Osteoblast (primary cell): ENCODE measurements around the gene PSD4. TPM values are rescaled to one million over a fixed set of nuclear protein-coding genes. Genes with fewer than 3 reads are reported as not detected.

Experiments used
- DNase-seq: peaks from one replicate; pipeline ENCODE4 v3.0.0; 2011; ENCODE audit warnings: low spot score, mixed read lengths; ENCODE audit not compliant: insufficient read length; ENCODE audit errors: missing footprints
- H2AFZ ChIP-seq: 2 replicates; pipeline ENCODE4 v1.6.0; 2011; ENCODE audit warnings: mild to moderate bottlenecking, low read length
- H3K27ac ChIP-seq: 2 replicates; pipeline ENCODE4 v1.5.1; 2011; ENCODE audit warnings: mild to moderate bottlenecking, low read depth, low read length, moderate library complexity
- H3K27me3 ChIP-seq: 2 replicates; pipeline ENCODE4 v1.6.0; 2012; ENCODE audit warnings: mild to moderate bottlenecking, control low read depth, inconsistent platforms, low read length, moderate library complexity; ENCODE audit not compliant: insufficient read depth
- H3K36me3 ChIP-seq: 2 replicates; pipeline ENCODE4 v1.5.1; 2011; ENCODE audit warnings: mild to moderate bottlenecking, low read length, control low read depth, moderate library complexity; ENCODE audit not compliant: insufficient read depth
- H3K4me1 ChIP-seq: 2 replicates; pipeline ENCODE4 v1.5.1; 2011; ENCODE audit warnings: mild to moderate bottlenecking, low read length, control low read depth, moderate library complexity; ENCODE audit not compliant: insufficient read depth
- H3K4me2 ChIP-seq: 2 replicates; pipeline ENCODE4 v1.6.0; 2011; ENCODE audit warnings: mild to moderate bottlenecking, low read length; ENCODE audit not compliant: insufficient read depth
- H3K4me3 ChIP-seq: fragments of 200-600 bp; sonication (generic); 3 replicates; pipeline ENCODE4 v1.5.1; 2012; ENCODE audit warnings: mild to moderate bottlenecking, low read length, inconsistent platforms; ENCODE audit not compliant: insufficient read depth
- H3K79me2 ChIP-seq: 2 replicates; pipeline ENCODE4 v1.6.0; 2012; ENCODE audit warnings: mild to moderate bottlenecking, low read length, control low read depth, inconsistent platforms; ENCODE audit not compliant: insufficient read depth
- H3K9me3 ChIP-seq: 2 replicates; pipeline ENCODE4 v1.5.1; 2011; ENCODE audit warnings: low read depth, low read length, control low read depth
- H4K20me1 ChIP-seq: 2 replicates; pipeline ENCODE4 v1.6.0; 2012; ENCODE audit warnings: mild to moderate bottlenecking, low read length, control low read depth; ENCODE audit not compliant: insufficient read depth
- CTCF ChIP-seq: IDR thresholded peaks from 2 replicates; pipeline ENCODE4 v1.5.1; 2011; ENCODE audit warnings: mild to moderate bottlenecking, low read depth, low read length, moderate library complexity; ENCODE audit errors: extremely low read depth
- total RNA-seq: library from RNA; depleted of rRNA; stranded (reverse); fragments of >200 nt; gene quantifications from 2 replicates; pipeline ENCODE4 v1.2.3, GENCODE V29; 2012

Gene PSD4
- total RNA-seq, 1 donor: 1.8 TPM

- H3K4me1 ChIP-seq: no peaks in the 10 kb centered on the region
- H2AFZ ChIP-seq: no peak overlapping the region
- no peaks in the 10 kb centered on the region for H3K79me2 ChIP-seq
- no peaks in the 10 kb centered on the region for H4K20me1 ChIP-seq
- no peak overlapping the region for H3K4me2 ChIP-seq
- no peaks in the 10 kb centered on the region for H3K9me3 ChIP-seq
- peaks cover 2% of the 10 kb centered on the region for H3K27me3 ChIP-seq
- no peak overlapping the region for H3K4me3 ChIP-seq
- H3K27ac ChIP-seq: no peak overlapping the region
- H3K36me3 ChIP-seq: no peaks in the 10 kb centered on the region
- no peak for DNase-seq
- TF ChIP-seq CTCF: no peak
Observed at GRCh38 chr2:113134717-113135116, 39.1 kb upstream of the PSD4 start.

GRCh38 chr2:113135317-113135716, 38.5 kb upstream of the PSD4 start:
- Histone ChIP-seq H3K27ac (no peak overlapping the region), H3K9me3 (no peaks in the 10 kb centered on the region), H2AFZ (no peak overlapping the region), H3K36me3 (no peaks in the 10 kb centered on the region), H3K4me1 (no peaks in the 10 kb centered on the region), H3K4me2 (no peak overlapping the region), H3K4me3 (no peak overlapping the region), H3K27me3 (peaks cover 2% of the 10 kb centered on the region), H4K20me1 (no peaks in the 10 kb centered on the region), H3K79me2 (no peaks in the 10 kb centered on the region)
- DNase-seq: no peak
- no peak for TF ChIP-seq CTCF

- Histone ChIP-seq H3K4me3 (no peak overlapping the region), H3K4me2 (no peak overlapping the region), H3K36me3 (no peaks in the 10 kb centered on the region), H3K27ac (no peak overlapping the region), H2AFZ (no peak overlapping the region), H3K4me1 (no peaks in the 10 kb centered on the region), H3K9me3 (no peaks in the 10 kb centered on the region), H4K20me1 (no peaks in the 10 kb centered on the region), H3K79me2 (no peaks in the 10 kb centered on the region), H3K27me3 (peaks cover 2% of the 10 kb centered on the region)
- DNase-seq: peak; percentile 86
- TF ChIP-seq CTCF: peak; percentile 60
Observed at GRCh38 chr2:113136828-113137775, 36.7 kb upstream of the PSD4 start.

GRCh38 chr2:113137827-113138226, 35.9 kb upstream of the PSD4 start:
- Histone ChIP-seq H3K4me3 (no peak overlapping the region), H3K9me3 (no peaks in the 10 kb centered on the region), H3K4me2 (no peak overlapping the region), H3K27me3 (peaks cover 2% of the 10 kb centered on the region), H3K36me3 (no peaks in the 10 kb centered on the region), H2AFZ (no peak overlapping the region), H3K79me2 (no peaks in the 10 kb centered on the region), H3K4me1 (no peaks in the 10 kb centered on the region), H3K27ac (no peak overlapping the region), H4K20me1 (no peaks in the 10 kb centered on the region)
- peak; percentile 34 for DNase-seq
- TF ChIP-seq CTCF: no peak
